Gastroesophageal sphincter (tissue), 3 donors: ENCODE measurements around the gene AHNAK2.

Experiments
- EP300 ChIP-seq: sonication (generic); formaldehyde crosslinking; IDR thresholded peaks from one replicate; pipeline ENCODE4 v1.6.1; 2017; ENCODE audit warnings: antibody characterized with exemption, mild to moderate bottlenecking
- POLR2A ChIP-seq, 2 donors: fragments of 450-650 bp; IDR thresholded peaks; one replicate each; pipeline ENCODE4 v1.6.1; 2017; ENCODE audit warnings: antibody characterized with exemption in 2 of 2, mild to moderate bottlenecking in 2 of 2, moderate library complexity in 1 of 2
- POLR2AphosphoS5 ChIP-seq: sonication (generic); formaldehyde crosslinking; IDR thresholded peaks from one replicate; pipeline ENCODE4 v1.6.1; 2017; ENCODE audit warnings: antibody characterized with exemption
- TF ChIP-seq, protein P1 (sequence below), 4 experiments: fragments of 200-600 bp in 2 of 4; fragments of 450-650 bp in 2 of 4; sonication (generic) in 1 of 4; IDR thresholded peaks; one replicate each; pipeline ENCODE4 v1.5.1; 2017 to 2019; ENCODE audit warnings: antibody characterized with exemption in 4 of 4, mild to moderate bottlenecking in 2 of 4, moderate library complexity in 2 of 4

DNA sequence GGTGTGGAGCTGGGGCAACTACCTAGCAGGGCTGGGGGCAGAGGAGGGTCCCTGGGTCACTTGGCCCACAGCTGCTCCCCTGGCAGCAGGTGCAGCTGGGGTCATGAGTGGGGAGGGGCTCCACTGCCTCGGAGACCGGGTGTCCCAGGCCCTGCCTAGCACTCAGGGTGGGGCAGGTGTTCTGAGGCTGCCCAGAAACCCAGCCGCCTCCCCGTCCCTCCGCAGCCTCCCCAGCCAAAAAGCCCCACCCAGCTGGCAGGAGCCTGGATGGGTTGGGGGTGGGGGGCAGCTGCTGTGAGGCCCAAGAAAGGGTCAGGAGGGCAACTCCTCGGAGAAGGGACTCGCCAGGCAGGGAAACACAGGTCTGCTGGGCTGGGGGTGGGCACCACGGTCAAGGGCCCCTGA lies 11.2 kb downstream of the AHNAK2 start:
- no peak for TF ChIP-seq POLR2AphosphoS5
- no peak for TF ChIP-seq POLR2A (IDR thresholded peaks at IDR 0.05)
- TF ChIP-seq, protein P1, sequence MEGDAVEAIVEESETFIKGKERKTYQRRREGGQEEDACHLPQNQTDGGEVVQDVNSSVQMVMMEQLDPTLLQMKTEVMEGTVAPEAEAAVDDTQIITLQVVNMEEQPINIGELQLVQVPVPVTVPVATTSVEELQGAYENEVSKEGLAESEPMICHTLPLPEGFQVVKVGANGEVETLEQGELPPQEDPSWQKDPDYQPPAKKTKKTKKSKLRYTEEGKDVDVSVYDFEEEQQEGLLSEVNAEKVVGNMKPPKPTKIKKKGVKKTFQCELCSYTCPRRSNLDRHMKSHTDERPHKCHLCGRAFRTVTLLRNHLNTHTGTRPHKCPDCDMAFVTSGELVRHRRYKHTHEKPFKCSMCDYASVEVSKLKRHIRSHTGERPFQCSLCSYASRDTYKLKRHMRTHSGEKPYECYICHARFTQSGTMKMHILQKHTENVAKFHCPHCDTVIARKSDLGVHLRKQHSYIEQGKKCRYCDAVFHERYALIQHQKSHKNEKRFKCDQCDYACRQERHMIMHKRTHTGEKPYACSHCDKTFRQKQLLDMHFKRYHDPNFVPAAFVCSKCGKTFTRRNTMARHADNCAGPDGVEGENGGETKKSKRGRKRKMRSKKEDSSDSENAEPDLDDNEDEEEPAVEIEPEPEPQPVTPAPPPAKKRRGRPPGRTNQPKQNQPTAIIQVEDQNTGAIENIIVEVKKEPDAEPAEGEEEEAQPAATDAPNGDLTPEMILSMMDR (IDR thresholded peaks at IDR 0.05), result no peak
- TF ChIP-seq EP300, result no peak
